Measurements from ENCODE around the gene NEU2. TPM values are rescaled to one million over a fixed set of nuclear protein-coding genes. Genes with fewer than 3 reads are reported as not detected.
A peak's percentile ranks its signal among the peaks of the same experiment; 100 is the strongest.

NEU2 gene
- total RNA-seq, 6 donors from 2014 or later: not detected

DNA sequence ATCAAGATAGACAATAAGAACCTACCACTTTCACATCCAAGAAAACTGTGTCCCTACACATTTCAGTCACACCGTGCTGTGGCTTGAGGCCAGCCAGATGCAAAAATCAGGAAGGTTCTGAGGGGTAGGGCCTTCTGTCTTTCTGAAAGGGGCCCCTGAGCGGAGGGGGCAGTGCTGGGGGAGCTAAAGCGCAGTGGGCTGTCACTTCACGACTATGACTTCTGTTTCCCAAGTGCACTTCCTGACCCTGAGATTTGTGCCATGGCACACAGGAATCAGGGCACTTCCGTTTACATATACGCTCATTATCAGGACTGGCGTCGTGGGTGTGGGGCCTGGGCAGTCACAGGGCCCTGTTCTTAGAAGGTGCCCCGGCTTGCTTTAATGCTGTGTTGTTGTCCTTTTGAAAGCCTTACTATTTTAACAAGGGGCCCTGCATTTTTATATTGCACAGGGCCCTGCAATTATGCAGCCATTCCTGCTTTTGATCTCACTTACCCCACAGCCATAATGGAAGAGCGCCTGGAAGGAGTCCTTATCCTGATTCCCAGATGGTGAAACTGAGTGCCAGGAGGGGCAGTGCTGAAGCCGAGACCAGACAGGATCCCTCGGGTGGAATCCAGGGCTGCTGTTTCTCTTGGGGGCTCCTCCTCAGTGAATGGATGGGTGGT, 20.0 kb upstream of the NEU2 start:
- H3K4me3 ChIP-seq: no peak overlapping the region
- no peaks in the 10 kb centered on the region for H3K36me3 ChIP-seq
- peak overlapping the region in 1 of 4 donors; percentile 32 for H3K27ac ChIP-seq
- peak in 1 of 2 donors; percentile 35 for ATAC-seq (ENCODE audit: low FRiP score in 2 of 2)
- H3K9me3 ChIP-seq: no peaks in the 10 kb centered on the region
- TF ChIP-seq EP300 (IDR thresholded peaks at IDR 0.05) (no peak), POLR2A (IDR thresholded peaks at IDR 0.05) (no peak), POLR2AphosphoS5 (IDR thresholded peaks at IDR 0.05) (peak in 1 of 2 donors; percentile 32)
- TF ChIP-seq, protein P1, sequence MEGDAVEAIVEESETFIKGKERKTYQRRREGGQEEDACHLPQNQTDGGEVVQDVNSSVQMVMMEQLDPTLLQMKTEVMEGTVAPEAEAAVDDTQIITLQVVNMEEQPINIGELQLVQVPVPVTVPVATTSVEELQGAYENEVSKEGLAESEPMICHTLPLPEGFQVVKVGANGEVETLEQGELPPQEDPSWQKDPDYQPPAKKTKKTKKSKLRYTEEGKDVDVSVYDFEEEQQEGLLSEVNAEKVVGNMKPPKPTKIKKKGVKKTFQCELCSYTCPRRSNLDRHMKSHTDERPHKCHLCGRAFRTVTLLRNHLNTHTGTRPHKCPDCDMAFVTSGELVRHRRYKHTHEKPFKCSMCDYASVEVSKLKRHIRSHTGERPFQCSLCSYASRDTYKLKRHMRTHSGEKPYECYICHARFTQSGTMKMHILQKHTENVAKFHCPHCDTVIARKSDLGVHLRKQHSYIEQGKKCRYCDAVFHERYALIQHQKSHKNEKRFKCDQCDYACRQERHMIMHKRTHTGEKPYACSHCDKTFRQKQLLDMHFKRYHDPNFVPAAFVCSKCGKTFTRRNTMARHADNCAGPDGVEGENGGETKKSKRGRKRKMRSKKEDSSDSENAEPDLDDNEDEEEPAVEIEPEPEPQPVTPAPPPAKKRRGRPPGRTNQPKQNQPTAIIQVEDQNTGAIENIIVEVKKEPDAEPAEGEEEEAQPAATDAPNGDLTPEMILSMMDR (IDR thresholded peaks at IDR 0.05): no peak
- 42 to 56% methylated on average over 8 to 12 of the region's 12 CpGs for WGBS, 2 donors
- peaks cover 0 to 12% (median 6%) of the 10 kb centered on the region in 4 donors for H3K4me1 ChIP-seq
- no peaks in the 10 kb centered on the region for H3K27me3 ChIP-seq
- DNase-seq: no peak

DNA sequence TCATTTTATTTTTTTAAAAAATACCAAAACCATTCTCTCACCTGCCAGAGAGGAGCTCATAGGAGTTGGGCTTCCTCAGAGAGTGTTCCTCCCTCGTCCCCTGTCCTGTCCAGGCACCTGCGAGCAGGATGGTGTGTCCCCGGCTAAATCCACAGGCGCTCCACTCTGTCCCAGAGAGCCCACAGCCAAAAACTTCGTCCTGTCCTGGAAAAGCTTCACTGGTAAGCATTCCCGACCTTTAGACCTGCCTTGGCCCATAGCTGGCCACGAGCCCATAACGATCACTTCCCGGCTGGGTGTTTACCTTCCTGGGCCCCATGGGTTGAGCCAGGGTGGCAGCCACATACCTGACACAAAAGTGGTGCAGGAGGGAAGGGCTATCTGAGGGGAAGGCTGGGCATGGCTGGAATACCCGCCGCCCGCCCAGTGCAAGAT, 19.4 kb upstream of the NEU2 start, which contains the start of gene NGEF:
NGEF (minus strand) TSS at position 230 of the 435 bp plus-strand sequence. CDS start 38,366 bp downstream, outside the sequence.
- 85 to 92% methylated on average over 9 to 12 of the region's 12 CpGs for WGBS, 2 donors
- Histone ChIP-seq H3K27me3 (no peaks in the 10 kb centered on the region), H3K36me3 (no peaks in the 10 kb centered on the region), H3K9me3 (no peaks in the 10 kb centered on the region), H3K4me1 (peaks cover 0 to 12% (median 6%) of the 10 kb centered on the region in 4 donors), H3K27ac (peak within 1 kb of the TSS in 1 of 4 donors; percentile 32), H3K4me3 (no peak within 1 kb of the TSS)
- TF ChIP-seq, protein P1 (IDR thresholded peaks at IDR 0.05): no peak
- TF ChIP-seq POLR2A (IDR thresholded peaks at IDR 0.05) (no peak), POLR2AphosphoS5 (IDR thresholded peaks at IDR 0.05) (no peak), EP300 (IDR thresholded peaks at IDR 0.05) (no peak)
- no peak for ATAC-seq (ENCODE audit: low FRiP score in 2 of 2)
- no peak for DNase-seq

DNA sequence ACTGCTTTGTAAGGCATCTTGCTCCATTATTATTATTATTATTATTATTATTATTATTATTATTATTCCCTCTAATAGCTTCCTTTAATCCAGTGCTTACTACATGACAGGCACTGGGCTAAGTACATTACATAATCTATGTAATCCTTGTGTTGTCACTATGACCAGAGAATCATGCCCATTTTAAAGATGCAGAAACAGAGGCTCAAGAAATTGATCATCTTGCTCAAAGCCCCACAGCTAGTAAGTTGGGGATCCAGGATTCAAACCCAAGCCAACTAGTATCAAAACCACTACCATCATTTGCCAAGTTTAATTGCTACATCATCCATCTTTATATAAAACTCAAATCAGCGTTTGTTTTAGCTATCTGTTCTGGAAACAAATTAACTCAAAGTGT, 18.8 kb upstream of the NEU2 start:
- Histone ChIP-seq H3K27ac (no peak overlapping the region), H3K4me3 (no peak overlapping the region), H3K36me3 (no peaks in the 10 kb centered on the region), H3K9me3 (no peaks in the 10 kb centered on the region), H3K4me1 (peaks cover 0 to 12% (median 6%) of the 10 kb centered on the region in 4 donors), H3K27me3 (no peaks in the 10 kb centered on the region)
- ATAC-seq (ENCODE audit: low FRiP score in 2 of 2) (no peak), DNase-seq (no peak)
- TF ChIP-seq, protein P1 (IDR thresholded peaks at IDR 0.05): no peak
- no peak for TF ChIP-seq POLR2AphosphoS5 (IDR thresholded peaks at IDR 0.05)
- no peak for TF ChIP-seq EP300 (IDR thresholded peaks at IDR 0.05)
- no peak for TF ChIP-seq POLR2A (IDR thresholded peaks at IDR 0.05)
- 83 to 100% methylated on average over 1 of the region's 1 CpG for WGBS, 2 donors

DNA sequence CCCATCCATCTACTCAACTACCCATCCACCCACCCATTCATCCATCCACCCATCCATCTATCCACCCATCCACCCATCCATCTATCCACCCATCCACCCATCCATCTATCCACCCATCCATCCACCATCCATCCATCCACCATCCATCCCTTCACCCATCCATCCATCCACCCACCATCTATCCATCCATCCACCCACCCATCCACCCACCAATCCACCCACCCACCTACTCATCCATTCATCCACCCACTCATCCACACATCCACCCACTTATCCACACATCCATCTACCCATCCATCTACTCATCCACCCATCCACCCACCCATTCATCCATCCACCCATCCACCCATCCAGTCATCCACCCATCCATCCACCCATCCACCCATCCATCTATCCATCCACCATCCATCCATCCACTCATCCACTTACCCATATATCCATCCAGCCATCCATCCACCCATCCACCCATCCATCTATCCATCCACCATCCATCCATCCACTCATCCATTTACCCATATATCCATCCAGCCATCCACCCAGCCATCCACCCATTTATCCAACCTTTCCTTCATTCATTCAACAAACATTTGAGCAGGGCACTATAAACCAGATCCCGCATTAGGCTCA, 17.3 kb upstream of the NEU2 start:
- no peak overlapping the region for H3K27ac ChIP-seq
- no peak for ATAC-seq (ENCODE audit: low FRiP score in 2 of 2)
- H3K9me3 ChIP-seq: no peaks in the 10 kb centered on the region
- DNase-seq: no peak
- TF ChIP-seq, protein P1 (IDR thresholded peaks at IDR 0.05): no peak
- TF ChIP-seq EP300 (IDR thresholded peaks at IDR 0.05): no peak
- TF ChIP-seq POLR2A (IDR thresholded peaks at IDR 0.05): no peak
- TF ChIP-seq POLR2AphosphoS5 (IDR thresholded peaks at IDR 0.05): no peak
- no peaks in the 10 kb centered on the region for H3K36me3 ChIP-seq
- no peaks in the 10 kb centered on the region for H3K27me3 ChIP-seq
- WGBS, 2 donors: 84 to 100% methylated on average over 1 of the region's 1 CpG
- H3K4me1 ChIP-seq: peaks cover 0 to 12% (median 6%) of the 10 kb centered on the region in 4 donors
- H3K4me3 ChIP-seq: no peak overlapping the region

All from upper lobe of left lung (tissue), 6 donors.